ENCODE results near the gene BLOC1S3.

Gene BLOC1S3, protein sequence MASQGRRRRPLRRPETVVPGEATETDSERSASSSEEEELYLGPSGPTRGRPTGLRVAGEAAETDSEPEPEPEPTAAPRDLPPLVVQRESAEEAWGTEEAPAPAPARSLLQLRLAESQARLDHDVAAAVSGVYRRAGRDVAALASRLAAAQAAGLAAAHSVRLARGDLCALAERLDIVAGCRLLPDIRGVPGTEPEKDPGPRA
- total RNA-seq, result 9.5 to 10.6 reads per million in 2 donors

GRCh38 chr19:45178262-45179071 lies at the start of gene BLOC1S3:
BLOC1S3 (plus strand) TSS chr19:45178784; CDS start chr19:45179297, 513 bp downstream.
- peak; percentile 97 for DNase-seq

DNA sequence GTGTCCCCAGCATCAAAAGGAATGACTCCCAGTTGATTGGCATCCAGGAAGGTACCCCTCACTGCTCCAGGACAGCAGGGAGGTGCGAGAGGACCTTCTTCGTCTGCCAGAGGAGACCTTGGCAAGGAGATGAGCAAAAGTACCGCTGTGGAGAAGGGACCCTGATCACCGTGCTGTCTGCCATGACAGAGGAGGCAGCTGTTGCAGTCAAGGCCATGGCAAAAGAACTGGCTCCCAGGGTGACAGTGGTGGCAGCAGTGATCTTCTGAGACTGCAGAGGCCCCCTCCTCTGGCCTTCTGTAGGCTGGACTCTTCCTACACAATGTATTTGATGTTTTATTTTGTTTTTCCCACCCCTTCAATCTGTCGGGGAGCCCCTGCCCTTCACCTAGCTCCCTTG lies 49.8 kb upstream of the BLOC1S3 start:
- no peak for DNase-seq

DNA sequence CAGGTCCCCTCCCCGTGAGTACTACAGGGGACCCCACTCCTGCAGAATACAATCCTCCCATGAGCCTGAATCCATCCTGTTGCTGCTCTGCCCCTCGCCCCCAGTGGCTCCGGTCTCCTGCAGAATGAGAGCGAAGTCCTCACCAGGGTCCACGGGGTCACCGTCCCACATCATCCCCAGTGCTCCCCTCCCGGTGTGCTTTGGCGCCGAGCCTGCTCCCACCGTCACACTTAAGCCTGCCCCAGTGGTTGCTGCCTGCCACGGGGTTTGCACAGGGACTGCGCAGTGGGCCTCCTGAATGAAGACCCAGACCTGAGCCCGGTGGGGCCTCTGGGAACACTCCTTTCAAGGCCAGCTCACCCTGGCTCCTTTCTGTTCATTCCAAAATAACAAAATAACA lies 48.3 kb upstream of the BLOC1S3 start:
- DNase-seq, result no peak

- DNase-seq, result no peak
Measured at GRCh38 chr19:45130888-45131615, 47.5 kb upstream of the BLOC1S3 start.

- no peak for DNase-seq
Measured at GRCh38 chr19:45133661-45134060, 44.9 kb upstream of the BLOC1S3 start.

DNA sequence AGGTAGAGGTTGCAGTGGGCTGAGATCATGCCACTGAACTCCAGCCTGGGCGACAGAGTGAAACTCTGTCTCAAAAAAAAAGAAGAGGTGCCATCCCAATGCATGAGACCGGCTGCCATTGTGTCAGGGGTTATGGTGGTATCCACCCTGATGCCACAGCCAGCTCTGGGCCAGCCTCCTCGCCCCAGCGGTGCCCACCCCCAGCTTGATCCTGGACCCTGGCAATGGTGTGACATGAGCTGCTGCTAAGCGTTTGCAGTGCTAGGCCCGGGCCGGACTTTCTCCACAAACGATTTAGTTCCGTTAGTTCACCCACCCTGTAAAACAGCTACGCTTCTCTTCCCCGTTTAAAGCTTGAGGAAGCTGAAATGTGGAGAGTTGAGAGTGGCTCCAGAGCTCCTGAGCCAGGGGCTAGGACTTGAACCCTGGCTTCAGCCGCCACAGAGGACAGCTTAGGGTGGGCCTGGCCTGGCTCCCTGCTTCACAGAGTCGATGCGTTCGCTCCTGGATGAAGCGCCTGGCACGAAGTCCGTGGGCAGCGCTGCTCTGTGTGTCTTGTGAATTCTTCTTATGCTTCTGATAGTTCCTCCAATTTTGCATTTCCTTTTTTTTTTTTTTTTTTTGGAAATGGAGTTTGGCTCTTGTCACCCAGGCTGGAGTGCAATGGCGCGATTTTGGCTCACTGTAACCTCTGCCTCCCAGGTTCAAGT lies 43.3 kb upstream of the BLOC1S3 start:
- DNase-seq, result no peak

GRCh38 chr19:45136507-45137178 lies 41.9 kb upstream of the BLOC1S3 start:
- no peak for DNase-seq

GRCh38 chr19:45137179-45137761 lies 41.3 kb upstream of the BLOC1S3 start:
- no peak for DNase-seq

DNA sequence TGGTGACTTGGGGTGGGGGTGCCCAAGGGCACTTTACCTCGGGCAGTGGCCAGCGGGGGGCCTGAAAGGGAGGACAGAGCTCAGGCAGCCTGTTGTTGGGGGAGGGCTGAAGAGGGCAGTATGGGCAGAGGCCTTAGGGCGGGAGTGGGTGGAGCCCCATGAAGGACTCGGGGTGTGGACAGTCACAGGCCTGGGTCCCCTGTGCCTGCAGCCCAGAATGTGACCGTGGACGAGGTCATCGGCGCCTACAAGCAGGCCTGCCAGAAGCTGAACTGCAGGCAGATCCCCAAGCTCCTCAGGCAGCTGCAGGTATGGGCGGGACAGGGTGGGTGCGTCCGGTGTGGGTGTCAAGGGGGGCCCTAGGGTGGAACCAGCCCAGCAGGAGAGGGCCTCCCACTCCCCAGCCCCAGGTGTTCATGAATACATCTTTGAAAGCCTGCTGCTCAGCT lies 40.3 kb upstream of the BLOC1S3 start:
- DNase-seq, result no peak

GRCh38 chr19:45139286-45140143 lies 39.1 kb upstream of the BLOC1S3 start:
- DNase-seq, result no peak

DNA sequence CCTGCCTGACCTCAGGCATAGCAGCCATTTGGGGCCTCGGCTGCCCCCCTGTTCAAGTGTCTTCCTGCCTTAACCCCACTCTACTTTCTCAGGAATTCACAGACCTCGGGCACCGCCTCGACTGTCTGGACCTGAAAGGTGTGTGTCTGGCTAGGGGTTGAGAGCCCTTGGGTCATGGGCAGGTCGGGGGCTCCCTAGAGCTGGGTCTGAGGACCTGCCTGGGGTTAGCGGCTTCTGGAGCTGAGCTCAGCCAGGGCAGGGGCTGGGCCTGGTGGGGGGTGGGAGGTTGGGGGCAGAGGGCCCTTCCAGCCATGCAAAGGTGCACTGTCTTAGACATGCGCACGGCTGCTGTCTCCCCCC lies 38.5 kb upstream of the BLOC1S3 start:
- DNase-seq, result no peak

GRCh38 chr19:45140533-45140932 lies 38.1 kb upstream of the BLOC1S3 start:
- DNase-seq, result no peak

GRCh38 chr19:45141203-45141900 lies 37.2 kb upstream of the BLOC1S3 start:
- no peak for DNase-seq

DNA sequence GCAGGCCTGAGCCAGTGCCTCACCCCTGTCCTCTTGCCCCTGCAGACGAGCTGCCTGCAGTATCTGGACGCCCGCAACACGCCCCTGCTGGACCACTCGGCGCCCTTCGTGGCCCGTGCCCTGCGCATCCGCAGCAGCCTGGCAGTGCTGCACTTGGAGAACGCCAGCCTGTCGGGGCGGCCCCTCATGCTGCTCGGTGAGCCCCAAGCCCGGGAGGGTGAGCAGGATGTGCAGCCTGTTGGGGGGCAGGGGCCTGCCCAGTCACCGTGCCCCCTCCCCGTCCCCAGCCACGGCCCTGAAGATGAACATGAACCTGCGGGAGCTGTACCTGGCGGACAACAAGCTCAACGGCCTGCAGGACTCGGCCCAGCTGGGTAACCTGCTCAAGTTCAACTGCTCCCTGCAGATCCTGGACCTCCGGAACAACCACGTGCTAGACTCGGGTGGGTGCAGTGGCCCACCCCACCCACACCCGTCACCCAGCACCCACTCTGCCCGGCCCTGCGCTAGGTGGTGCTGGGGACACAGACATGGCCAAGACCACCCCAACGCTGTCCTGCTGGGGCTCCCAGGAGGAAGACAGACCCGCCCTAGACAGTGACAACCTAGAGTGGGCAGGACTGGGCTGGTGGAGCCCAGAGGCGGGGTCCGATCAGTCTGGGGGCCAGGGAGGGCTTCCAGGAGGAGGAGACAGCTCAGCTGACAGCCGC lies 36.4 kb upstream of the BLOC1S3 start:
- DNase-seq, result no peak

GRCh38 chr19:45142726-45143110 lies 35.9 kb upstream of the BLOC1S3 start:
- DNase-seq, result no peak

DNA sequence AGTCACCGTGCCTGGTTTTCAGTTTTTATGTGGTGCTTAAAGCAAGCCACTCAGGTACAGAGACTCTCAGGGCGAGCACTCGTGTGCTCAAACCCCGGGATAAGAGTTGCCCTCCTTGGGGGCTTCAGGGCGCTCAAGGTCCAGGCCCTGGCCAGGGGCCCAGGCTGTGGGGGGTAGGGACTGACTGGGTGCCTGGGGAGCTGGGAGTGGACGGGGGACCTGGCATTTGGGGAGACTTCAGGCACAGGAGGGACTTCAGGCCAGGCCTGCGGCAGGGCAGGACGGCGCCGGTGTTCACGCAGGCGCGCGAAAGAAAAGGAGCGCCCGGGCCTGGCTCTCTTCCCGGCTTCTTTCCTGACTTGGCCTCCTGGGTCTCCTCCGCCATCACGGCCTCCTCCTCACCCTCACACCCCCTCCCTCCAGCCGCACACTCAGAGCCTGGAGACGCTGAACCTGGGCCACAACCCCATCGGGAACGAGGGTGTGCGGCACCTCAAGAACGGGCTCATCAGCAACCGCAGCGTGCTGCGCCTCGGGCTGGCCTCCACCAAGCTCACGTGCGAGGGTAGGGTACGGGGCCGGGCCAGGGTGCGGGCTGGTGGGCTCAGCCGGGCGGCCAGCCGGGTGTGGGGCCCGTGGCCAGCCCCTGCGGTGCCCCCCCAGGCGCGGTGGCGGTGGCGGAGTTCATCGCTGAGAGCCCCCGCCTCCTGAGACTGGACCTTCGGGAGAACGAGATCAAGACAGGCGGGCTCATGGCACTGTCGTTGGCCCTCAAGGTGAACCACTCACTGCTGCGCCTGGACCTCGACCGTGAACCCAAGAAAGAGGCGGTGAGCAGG lies 33.9 kb upstream of the BLOC1S3 start:
- no peak for DNase-seq

DNA sequence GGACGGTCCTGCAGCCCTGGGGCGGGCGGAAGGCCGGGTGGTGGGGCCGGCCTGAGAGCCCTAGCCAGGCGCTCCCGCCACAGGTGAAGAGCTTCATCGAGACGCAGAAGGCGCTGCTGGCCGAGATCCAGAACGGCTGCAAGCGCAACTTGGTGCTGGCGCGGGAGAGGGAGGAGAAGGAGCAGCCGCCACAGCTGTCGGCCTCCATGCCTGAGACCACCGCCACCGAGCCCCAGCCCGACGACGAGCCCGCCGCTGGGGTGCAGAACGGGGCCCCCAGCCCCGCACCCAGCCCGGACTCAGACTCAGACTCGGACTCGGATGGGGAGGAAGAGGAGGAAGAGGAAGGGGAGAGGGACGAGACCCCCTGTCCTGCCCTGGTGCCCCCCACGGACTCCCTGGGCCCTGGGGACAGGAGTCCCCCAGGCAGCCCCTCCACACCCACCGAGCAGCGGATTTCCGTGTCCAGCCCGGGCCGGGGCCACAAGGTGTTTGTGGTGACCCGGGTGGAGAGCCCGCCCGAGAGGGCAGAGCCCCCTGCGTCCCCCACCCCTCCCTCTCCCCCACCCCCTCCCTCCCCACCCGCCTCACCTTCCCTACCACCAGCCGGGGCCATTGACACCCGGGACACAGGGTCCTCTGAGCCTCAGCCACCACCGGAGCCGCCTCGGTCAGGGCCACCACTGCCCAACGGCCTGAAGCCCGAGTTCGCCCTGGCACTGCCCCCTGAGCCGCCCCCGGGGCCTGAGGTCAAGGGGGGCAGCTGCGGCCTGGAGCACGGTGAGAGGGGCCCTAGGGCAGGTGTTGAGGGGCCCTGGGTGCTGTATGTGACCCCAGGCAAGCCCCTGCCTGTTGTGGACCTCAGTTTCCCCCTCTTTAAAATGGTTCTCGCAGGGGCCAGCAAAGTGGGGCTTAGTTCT lies 33.1 kb upstream of the BLOC1S3 start:
- no peak for DNase-seq

DNA sequence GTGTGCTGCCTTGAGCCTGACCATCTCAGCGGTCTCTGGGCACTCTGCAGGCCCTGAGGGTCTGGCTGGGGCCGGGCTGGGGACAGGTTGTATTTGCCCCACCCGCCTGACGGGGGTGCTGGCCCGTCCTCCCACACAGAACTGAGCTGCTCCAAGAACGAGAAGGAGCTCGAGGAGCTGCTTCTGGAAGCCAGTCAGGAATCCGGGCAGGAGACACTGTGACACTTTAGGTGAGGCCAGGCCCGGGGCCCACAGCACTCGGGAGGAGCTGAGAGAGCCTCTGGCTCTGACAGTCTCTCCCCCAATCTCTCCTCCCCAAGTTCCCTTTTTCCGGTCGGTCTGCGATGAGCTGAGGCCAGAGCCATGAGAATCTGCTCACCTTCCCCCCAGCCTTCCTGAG lies 32.3 kb upstream of the BLOC1S3 start:
- no peak for DNase-seq

Measured in activated gamma-delta T cell (primary cell).